HepG2 (cell line): ENCODE measurements around the gene RPLP2. TPM values are rescaled to one million over a fixed set of nuclear protein-coding genes. Genes with fewer than 3 reads are reported as not detected.
A peak's percentile ranks its signal among the peaks of the same experiment; 100 is the strongest.

ENCODE experiments used
- DNMT3B ChIP-seq: conservative IDR thresholded peaks from 2 replicates; pipeline ENCODE4 v1.6.1; 2016; ENCODE audit warnings: missing biosample characterization, control low read depth
- HES4 ChIP-seq: sonication (generic); formaldehyde crosslinking; IDR thresholded peaks from 2 replicates; pipeline ENCODE4 v1.9.0; 2021; ENCODE audit warnings: mild to moderate bottlenecking, missing genetic modification reagents, borderline replicate concordance
- PITX1 ChIP-seq: sonication (generic); formaldehyde crosslinking; IDR thresholded peaks from 2 replicates; pipeline ENCODE4 v1.5.1; 2020; ENCODE audit warnings: mild to moderate bottlenecking, missing genetic modification reagents
- SATB2 ChIP-seq: sonication (generic); formaldehyde crosslinking; IDR thresholded peaks from 2 replicates; pipeline ENCODE4 v1.5.0; 2020; ENCODE audit warnings: missing genetic modification reagents
- SRSF4 ChIP-seq: fragments of 200-400 bp; formaldehyde crosslinking; IDR thresholded peaks from one replicate; pipeline ENCODE4 v1.6.1; 2018; ENCODE audit warnings: mild to moderate bottlenecking, low read depth, low read length, moderate library complexity; ENCODE audit not compliant: poor library complexity, severe bottlenecking
- WIZ ChIP-seq: sonication (generic); formaldehyde crosslinking; IDR thresholded peaks from 2 replicates; pipeline ENCODE4 v1.5.1; 2020; ENCODE audit warnings: mild to moderate bottlenecking, missing genetic modification reagents
- ZBTB20 ChIP-seq: sonication (generic); formaldehyde crosslinking; IDR thresholded peaks from 2 replicates; pipeline ENCODE4 v1.8.1; 2023; ENCODE audit warnings: missing genetic modification reagents, low read depth, mild to moderate bottlenecking, borderline replicate concordance
- ZNF121 ChIP-seq: sonication (generic); formaldehyde crosslinking; IDR thresholded peaks from 2 replicates; pipeline ENCODE4 v1.5.0; 2020; ENCODE audit warnings: mild to moderate bottlenecking, missing genetic modification reagents
- ZZZ3 ChIP-seq: sonication (generic); formaldehyde crosslinking; IDR thresholded peaks from 2 replicates; pipeline ENCODE4 v1.4.0; 2020; ENCODE audit warnings: missing genetic modification reagents, mild to moderate bottlenecking, borderline replicate concordance
- polyA plus RNA-seq, 8 experiments: library from polyadenylated mRNA; depleted of rRNA in 3 of 8; stranded (reverse) in 7 of 8; unstranded in 1 of 8; fragments of >200 nt; fragmentation: Illumina TruSeq in 4 of 8; extraction: Trizol in 4 of 8; gene quantifications; 2 replicates each; pipeline versions ENCODE4 v1.2.1 to v1.2.3, GENCODE V29; 2011 to 2016; ENCODE audit warnings: low read depth in 4 of 8, missing spikeins in 1 of 8, mixed read lengths in 1 of 8; ENCODE audit not compliant: insufficient read depth in 1 of 8
- total RNA-seq, 5 experiments: library from RNA; depleted of rRNA; stranded (reverse); fragments of >200 nt; fragmentation: Illumina TruSeq; extraction: Trizol; gene quantifications; 2 replicates each; pipeline ENCODE4 v1.2.3, GENCODE V29; 2016; ENCODE audit warnings: low read depth in 1 of 5
- TF ChIP-seq, protein P1 (sequence below): sonication (generic); formaldehyde crosslinking; IDR thresholded peaks from 2 replicates; pipeline ENCODE4 v1.8.0; 2022; ENCODE audit warnings: missing genetic modification reagents, mild to moderate bottlenecking, moderate library complexity, borderline replicate concordance
- TF ChIP-seq, protein P2 (sequence below): sonication (generic); formaldehyde crosslinking; conservative IDR thresholded peaks from 2 replicates; pipeline ENCODE4 v1.4.0; 2020; ENCODE audit warnings: missing genetic modification reagents
- TF ChIP-seq, protein P3 (sequence below): sonication (generic); formaldehyde crosslinking; IDR thresholded peaks from 2 replicates; pipeline ENCODE4 v1.4.0; 2020; ENCODE audit warnings: mild to moderate bottlenecking, missing genetic modification reagents
- TF ChIP-seq, protein P4 (sequence below): sonication (generic); formaldehyde crosslinking; IDR thresholded peaks from 2 replicates; pipeline ENCODE4 v1.5.1; 2020; ENCODE audit warnings: missing genetic modification reagents, mild to moderate bottlenecking, borderline replicate concordance
- TF ChIP-seq, protein P5 (sequence below): sonication (generic); formaldehyde crosslinking; IDR thresholded peaks from 2 replicates; pipeline ENCODE4 v1.4.0; 2020; ENCODE audit warnings: mild to moderate bottlenecking, low read depth, missing genetic modification reagents

Gene RPLP2
- total and polyA plus RNA-seq, 2 of the 13 experiments (the other 11 are each of a cell fraction or from before 2014, with no cell fraction given): 978 to 2,106 TPM

DNA sequence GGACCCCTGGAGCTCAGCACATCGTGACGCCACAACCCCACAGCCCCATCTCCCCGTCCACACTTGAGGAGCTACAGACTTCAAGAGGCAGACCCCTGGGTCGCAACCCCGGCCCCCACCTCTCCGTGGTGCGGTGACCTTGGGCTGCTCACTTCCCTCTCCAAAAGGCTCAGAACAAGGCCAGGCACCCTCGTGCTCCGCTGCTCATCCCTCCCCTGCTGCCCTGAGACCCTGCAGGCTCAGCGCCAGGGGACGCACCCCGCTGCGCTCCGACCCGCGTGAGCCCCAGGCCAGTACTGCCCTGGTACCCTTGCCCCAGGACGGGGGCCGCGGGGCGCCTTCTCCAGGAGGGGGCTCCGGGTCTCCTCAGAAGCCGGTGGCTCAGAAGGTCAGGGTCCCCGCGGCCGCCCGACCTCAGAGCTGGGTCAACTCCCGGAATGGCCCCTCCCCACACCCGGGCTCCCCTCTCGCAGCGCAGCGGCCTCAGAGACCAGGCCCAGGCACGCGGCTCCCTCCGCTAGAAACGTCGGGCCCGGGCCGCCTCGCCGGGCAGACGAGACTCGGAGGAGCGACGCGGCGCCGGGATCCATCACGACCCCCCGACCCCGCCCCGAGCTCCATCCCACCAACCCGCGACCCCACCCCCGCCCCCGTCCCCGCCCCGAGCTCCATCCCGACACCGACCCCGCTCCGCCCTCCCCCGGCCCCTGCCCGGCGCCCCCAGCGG lies 33.0 kb upstream of the RPLP2 start (continued):
- no peak for TF ChIP-seq DNMT3B (CRISPR knock-in tag)
- TF ChIP-seq, protein P1, sequence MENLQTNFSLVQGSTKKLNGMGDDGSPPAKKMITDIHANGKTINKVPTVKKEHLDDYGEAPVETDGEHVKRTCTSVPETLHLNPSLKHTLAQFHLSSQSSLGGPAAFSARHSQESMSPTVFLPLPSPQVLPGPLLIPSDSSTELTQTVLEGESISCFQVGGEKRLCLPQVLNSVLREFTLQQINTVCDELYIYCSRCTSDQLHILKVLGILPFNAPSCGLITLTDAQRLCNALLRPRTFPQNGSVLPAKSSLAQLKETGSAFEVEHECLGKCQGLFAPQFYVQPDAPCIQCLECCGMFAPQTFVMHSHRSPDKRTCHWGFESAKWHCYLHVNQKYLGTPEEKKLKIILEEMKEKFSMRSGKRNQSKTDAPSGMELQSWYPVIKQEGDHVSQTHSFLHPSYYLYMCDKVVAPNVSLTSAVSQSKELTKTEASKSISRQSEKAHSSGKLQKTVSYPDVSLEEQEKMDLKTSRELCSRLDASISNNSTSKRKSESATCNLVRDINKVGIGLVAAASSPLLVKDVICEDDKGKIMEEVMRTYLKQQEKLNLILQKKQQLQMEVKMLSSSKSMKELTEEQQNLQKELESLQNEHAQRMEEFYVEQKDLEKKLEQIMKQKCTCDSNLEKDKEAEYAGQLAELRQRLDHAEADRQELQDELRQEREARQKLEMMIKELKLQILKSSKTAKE: no peak
- no peak for TF ChIP-seq ZBTB20 (CRISPR knock-in tag)
- TF ChIP-seq PITX1: no peak
- TF ChIP-seq, protein P2, sequence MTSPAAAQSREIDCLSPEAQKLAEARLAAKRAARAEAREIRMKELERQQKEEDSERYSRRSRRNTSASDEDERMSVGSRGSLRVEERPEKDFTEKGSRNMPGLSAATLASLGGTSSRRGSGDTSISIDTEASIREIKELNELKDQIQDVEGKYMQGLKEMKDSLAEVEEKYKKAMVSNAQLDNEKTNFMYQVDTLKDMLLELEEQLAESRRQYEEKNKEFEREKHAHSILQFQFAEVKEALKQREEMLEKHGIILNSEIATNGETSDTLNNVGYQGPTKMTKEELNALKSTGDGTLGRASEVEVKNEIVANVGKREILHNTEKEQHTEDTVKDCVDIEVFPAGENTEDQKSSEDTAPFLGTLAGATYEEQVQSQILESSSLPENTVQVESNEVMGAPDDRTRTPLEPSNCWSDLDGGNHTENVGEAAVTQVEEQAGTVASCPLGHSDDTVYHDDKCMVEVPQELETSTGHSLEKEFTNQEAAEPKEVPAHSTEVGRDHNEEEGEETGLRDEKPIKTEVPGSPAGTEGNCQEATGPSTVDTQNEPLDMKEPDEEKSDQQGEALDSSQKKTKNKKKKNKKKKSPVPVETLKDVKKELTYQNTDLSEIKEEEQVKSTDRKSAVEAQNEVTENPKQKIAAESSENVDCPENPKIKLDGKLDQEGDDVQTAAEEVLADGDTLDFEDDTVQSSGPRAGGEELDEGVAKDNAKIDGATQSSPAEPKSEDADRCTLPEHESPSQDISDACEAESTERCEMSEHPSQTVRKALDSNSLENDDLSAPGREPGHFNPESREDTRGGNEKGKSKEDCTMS (CRISPR knock-in tag): no peak
- TF ChIP-seq ZZZ3: no peak
- TF ChIP-seq, protein P3, sequence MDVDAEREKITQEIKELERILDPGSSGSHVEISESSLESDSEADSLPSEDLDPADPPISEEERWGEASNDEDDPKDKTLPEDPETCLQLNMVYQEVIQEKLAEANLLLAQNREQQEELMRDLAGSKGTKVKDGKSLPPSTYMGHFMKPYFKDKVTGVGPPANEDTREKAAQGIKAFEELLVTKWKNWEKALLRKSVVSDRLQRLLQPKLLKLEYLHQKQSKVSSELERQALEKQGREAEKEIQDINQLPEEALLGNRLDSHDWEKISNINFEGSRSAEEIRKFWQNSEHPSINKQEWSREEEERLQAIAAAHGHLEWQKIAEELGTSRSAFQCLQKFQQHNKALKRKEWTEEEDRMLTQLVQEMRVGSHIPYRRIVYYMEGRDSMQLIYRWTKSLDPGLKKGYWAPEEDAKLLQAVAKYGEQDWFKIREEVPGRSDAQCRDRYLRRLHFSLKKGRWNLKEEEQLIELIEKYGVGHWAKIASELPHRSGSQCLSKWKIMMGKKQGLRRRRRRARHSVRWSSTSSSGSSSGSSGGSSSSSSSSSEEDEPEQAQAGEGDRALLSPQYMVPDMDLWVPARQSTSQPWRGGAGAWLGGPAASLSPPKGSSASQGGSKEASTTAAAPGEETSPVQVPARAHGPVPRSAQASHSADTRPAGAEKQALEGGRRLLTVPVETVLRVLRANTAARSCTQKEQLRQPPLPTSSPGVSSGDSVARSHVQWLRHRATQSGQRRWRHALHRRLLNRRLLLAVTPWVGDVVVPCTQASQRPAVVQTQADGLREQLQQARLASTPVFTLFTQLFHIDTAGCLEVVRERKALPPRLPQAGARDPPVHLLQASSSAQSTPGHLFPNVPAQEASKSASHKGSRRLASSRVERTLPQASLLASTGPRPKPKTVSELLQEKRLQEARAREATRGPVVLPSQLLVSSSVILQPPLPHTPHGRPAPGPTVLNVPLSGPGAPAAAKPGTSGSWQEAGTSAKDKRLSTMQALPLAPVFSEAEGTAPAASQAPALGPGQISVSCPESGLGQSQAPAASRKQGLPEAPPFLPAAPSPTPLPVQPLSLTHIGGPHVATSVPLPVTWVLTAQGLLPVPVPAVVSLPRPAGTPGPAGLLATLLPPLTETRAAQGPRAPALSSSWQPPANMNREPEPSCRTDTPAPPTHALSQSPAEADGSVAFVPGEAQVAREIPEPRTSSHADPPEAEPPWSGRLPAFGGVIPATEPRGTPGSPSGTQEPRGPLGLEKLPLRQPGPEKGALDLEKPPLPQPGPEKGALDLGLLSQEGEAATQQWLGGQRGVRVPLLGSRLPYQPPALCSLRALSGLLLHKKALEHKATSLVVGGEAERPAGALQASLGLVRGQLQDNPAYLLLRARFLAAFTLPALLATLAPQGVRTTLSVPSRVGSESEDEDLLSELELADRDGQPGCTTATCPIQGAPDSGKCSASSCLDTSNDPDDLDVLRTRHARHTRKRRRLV (CRISPR knock-in tag): no peak
- 0 out of 2 replicates have a peak, but pooled peaks have one; percentile 42 for TF ChIP-seq HES4 (CRISPR knock-in tag)
- TF ChIP-seq ZNF121 (CRISPR knock-in tag): no peak
- TF ChIP-seq, protein P4, sequence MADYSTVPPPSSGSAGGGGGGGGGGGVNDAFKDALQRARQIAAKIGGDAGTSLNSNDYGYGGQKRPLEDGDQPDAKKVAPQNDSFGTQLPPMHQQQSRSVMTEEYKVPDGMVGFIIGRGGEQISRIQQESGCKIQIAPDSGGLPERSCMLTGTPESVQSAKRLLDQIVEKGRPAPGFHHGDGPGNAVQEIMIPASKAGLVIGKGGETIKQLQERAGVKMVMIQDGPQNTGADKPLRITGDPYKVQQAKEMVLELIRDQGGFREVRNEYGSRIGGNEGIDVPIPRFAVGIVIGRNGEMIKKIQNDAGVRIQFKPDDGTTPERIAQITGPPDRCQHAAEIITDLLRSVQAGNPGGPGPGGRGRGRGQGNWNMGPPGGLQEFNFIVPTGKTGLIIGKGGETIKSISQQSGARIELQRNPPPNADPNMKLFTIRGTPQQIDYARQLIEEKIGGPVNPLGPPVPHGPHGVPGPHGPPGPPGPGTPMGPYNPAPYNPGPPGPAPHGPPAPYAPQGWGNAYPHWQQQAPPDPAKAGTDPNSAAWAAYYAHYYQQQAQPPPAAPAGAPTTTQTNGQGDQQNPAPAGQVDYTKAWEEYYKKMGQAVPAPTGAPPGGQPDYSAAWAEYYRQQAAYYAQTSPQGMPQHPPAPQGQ: no peak
- no peak for TF ChIP-seq SRSF4
- TF ChIP-seq, protein P5, sequence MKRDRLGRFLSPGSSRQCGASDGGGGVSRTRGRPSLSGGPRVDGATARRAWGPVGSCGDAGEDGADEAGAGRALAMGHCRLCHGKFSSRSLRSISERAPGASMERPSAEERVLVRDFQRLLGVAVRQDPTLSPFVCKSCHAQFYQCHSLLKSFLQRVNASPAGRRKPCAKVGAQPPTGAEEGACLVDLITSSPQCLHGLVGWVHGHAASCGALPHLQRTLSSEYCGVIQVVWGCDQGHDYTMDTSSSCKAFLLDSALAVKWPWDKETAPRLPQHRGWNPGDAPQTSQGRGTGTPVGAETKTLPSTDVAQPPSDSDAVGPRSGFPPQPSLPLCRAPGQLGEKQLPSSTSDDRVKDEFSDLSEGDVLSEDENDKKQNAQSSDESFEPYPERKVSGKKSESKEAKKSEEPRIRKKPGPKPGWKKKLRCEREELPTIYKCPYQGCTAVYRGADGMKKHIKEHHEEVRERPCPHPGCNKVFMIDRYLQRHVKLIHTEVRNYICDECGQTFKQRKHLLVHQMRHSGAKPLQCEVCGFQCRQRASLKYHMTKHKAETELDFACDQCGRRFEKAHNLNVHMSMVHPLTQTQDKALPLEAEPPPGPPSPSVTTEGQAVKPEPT (CRISPR knock-in tag): no peak
- TF ChIP-seq SATB2: no peak
- no peak for TF ChIP-seq WIZ
